HG03439 (cell line): Measurements from ENCODE around the gene NR1H4.
"Not testable (repeated sequence)": the region's sequence is repeated elsewhere in the genome, so short reads cannot be mapped to it uniquely, and the experiment has no call there.

Source experiments
- ATAC-seq: cut with Tn5 transposase; IDR thresholded peaks from one replicate; pipeline ENCODE4 v1.9.1; 2021; ENCODE audit warnings: mild to moderate bottlenecking, moderate library complexity; ENCODE audit not compliant: unreplicated experiment

The NR1H4 gene

DNA sequence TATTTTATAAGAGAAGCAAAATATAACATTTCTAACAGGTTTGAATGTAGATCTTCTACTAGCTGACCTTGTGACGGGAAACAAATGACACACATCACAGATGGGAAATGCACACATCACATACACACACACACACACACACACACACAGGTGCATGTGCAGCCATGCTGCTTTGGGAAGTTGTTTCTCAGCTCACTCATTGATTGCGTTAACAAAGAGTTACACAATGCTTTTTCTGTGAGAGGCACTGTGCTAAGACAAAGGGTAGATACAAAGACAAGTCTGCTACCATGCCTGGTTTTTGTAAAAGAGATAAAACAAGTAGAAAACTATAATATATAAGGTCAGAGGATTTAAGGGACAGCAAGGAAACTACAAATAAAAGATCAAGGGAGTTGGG is 1.3 kb upstream of the NR1H4 start:
- no peak for ATAC-seq

- ATAC-seq, result no peak
These were observed 483 bp upstream of the NR1H4 start for GRCh38 chr12:100473050-100473715.

DNA sequence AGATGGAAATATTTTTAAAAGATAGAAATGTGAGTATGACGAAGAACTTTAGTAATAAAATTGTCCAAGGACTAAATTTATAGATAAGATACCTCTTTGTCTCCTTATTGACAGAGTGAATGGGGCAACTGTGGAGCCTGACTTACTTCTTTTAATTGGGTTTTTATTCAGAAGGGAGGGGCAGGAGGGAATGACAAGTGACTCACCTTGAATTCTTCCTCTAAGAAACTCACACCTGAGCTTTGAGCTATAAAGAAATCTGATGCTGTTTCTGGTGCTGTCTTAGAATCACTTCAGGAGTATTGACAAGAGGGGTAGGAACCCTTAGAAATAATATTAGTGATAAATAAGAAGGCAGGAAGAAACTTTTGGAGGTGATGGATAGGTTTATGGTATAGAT is 951 bp downstream of the NR1H4 start:
- no peak for ATAC-seq

GRCh38 chr12:100476013-100476751 is 2.5 kb downstream of the NR1H4 start:
- ATAC-seq, result no peak

- ATAC-seq, result no peak
These were observed 7.4 kb downstream of the NR1H4 start for GRCh38 chr12:100481021-100481420.

DNA sequence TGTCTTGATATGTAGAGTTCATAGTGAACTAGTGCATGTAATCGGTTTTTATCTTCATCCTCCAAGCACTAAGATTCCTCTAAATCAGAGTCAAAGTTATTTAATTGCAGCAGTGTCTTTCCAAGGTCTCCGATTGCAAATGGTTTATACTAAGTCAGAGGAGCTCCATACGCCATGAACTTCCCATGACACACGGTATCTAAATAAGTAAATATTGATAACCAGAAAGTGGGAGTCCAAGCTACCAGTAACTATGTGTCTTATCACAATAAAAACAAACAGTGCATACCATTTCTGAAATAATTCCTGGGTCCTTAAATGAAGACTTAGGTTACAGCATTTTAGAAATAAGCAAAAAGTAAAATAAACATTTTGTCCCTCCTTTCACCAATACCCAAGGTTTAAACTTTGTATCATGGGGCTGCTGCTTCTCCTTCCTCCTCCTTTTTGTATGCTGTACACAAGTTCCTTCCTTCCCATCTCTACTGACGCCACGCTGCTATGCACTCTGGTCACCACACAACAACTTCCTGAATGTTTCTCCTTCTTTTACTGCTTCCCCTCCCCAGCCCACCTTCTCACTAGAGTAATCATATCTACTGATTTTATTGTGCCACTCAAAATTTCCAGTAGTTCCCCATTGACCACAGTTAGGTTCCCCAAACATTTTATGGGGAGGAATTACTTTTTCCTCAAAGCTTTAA is 10.7 kb downstream of the NR1H4 start:
- ATAC-seq, result no peak

- no peak for ATAC-seq
These were observed 11.3 kb downstream of the NR1H4 start for GRCh38 chr12:100484891-100485471.

DNA sequence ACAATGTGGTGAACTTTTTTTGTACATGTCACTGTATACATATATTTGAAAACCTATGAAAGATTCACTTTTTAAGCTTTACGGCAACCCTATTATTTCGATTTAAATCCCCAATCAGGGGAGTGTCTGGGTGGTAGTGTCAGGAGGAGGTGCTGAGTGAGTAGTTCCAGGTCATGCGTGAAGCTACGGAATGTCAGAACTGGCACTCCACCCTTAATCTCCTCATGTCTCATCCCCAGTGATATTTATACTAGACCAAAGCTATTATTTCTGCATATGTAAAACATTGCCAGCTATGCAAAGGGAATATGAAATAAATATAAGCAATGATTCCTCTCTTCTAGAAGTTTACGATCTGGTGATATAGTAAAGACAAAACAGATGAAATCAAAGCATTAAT is 12.3 kb downstream of the NR1H4 start:
- no peak for ATAC-seq

GRCh38 chr12:100489251-100489820 is 15.7 kb downstream of the NR1H4 start:
- no peak for ATAC-seq

GRCh38 chr12:100490056-100490455 is 16.4 kb downstream of the NR1H4 start:
- ATAC-seq, result no peak

GRCh38 chr12:100491104-100491503 is 17.4 kb downstream of the NR1H4 start:
- ATAC-seq, result no peak

DNA sequence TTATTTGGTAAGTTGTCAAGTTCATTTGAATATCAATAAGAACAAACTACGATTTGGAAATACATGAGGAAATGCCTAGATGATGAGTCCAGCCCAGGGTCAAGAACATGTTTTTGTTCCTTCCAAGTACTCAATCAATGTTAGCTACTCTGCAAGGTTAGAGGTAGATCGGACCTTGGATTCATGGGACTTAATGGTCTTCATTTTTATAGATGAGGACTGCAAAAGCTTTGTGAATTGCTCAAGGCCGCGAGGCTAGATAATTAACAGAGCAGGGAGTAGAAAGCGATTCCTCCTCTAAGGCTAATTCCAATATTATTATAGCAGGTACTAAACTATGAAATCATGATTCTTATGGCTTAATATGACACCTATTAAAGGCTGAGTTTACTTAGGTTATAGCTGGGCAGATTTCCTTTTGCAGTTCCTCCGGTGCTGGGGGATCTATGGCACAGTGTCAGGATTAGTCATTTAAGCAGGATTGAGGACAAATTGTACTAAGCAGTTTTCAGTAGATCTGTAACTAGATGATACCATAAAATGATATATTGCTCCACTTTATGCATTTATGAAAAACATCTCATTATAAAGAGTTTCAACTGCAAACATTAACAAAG is 19.8 kb downstream of the NR1H4 start:
- ATAC-seq, result no peak

DNA sequence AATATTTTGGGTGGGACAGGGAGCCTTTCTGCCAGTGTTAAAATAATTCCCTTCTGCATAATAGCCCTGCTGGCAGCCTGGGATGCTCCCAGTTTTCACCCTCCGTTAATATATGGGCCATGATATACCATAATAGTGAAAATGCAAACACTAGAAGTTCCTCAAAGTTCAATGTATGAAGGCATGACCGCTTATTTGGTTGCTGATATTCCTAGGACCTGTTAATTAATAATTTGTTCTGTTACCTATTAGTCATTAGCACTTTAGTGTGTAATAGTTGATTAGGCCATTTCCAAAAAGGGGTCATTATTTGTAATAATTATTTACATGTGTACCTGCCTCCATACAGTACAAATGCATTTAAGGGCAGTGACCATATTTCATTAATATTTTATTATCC is 20.4 kb downstream of the NR1H4 start:
- no peak for ATAC-seq

DNA sequence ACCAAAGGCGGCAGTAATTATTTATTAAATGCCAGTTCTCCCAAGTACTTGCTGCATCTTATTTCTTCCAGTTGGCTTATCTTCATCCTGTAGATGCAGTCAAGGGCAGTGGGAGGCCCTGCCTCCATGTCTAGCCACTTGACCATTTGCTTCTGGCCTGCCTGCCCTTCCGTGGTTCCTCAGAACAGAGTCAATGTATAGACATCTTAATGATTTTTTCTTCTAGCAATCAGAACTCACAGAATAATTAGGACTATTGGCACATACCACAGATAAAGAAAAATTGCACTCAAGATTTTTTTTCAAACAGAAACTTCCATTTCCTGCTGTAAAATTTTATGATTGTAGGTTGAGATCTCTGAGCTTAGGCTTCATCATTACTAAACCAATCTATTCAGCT is 20.9 kb downstream of the NR1H4 start:
- no peak for ATAC-seq

DNA sequence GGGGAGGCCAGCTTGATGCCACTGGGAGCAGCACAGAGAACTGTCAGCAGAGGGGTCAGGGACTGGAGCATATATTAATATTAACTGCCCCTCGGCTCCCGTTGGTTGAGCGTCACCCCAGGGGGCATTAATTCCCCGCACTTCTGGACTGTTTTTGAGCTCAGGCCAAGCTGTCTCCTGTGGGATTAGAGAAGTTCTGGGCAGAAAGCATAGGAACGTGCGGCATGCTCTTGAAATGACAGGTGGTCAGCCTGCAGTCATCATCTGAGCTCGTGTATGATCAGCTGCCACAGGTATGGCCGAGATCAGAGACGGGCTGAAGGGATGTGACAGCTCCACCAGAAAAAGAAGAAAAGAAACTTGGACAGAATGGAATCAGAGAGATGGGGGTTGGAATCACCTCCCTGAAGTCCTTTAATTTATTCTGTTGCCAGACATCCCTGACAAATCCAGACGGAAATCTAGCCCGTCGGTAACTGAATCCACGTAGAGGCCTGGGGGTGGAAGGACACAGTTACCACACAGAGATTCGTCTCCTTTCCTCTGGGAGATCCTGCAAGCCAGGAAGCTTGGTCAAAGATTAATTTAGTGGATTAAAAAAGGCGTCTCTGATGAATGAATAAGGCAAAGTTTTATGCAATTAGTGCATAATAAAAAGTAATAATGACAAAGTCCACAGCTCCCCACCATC is 23.6 kb downstream of the NR1H4 start:
- no peak for ATAC-seq

- no peak for ATAC-seq
These were observed 24.5 kb downstream of the NR1H4 start for GRCh38 chr12:100498141-100498540.

GRCh38 chr12:100499416-100499815 is 25.8 kb downstream of the NR1H4 start:
- ATAC-seq, result no peak

DNA sequence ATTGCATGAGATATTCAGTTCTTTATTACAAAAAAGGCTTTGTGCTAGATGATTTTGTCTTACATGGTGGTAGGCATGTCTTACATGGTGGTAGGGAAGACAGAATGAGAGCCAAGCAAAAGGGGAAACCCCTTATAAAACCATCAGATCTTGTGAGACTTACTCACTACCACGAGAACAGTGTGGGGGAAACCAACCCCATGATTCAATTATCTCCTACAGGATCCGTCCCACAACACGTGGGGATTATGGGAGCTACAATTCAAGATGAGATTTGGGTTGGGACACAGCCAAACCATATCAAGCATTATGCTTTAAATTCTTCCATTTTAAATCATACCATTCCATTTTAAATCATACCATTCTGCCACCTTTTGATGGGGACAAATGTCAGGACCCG is 29.1 kb downstream of the NR1H4 start:
- ATAC-seq, result not testable (repeated sequence)

- ATAC-seq, result no peak
These were observed 29.6 kb downstream of the NR1H4 start for GRCh38 chr12:100503228-100503628.

GRCh38 chr12:100504804-100505203 is 31.1 kb downstream of the NR1H4 start:
- ATAC-seq, result no peak
